Measurements from ENCODE around the gene TP53BP1.

Gene TP53BP1

DNA sequence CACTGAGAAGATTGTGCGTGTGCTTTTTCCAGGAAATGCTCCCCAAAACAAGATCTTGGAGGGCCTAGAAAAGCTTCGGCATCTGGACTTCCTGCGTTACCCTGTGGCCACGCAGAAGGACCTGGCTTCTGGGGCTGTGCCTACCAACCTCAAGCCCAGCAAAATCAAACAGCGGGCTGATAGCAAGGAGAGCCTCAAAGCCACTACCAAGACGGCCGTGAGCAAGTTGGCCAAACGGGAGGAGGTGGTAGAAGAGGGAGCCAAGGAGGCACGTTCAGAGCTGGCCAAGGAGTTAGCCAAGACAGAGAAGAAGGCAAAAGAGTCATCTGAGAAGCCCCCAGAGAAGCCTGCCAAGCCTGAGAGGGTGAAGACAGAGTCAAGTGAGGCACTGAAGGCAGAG is 29.3 kb upstream of the TP53BP1 start:
- Histone ChIP-seq H3K9me2 (ENCODE audit: low read depth, low read length) (no peaks in the 10 kb centered on the region), H3K36me3 (ENCODE audit: insufficient read depth, low read length) (peaks cover 16% of the 10 kb centered on the region; the same call in 1 of the 2 replicates), H3K79me2 (ENCODE audit: insufficient read depth, low read length) (no peaks in the 10 kb centered on the region), H3F3A (ENCODE audit: insufficient read depth, low read length) (no peaks in the 10 kb centered on the region), H3K27ac (ENCODE audit: low read depth, low read length, poor library complexity, severe bottlenecking) (no peak overlapping the region), H3K9me3 (ENCODE audit: low read length) (no peaks in the 10 kb centered on the region), H3K4me1 (ENCODE audit: insufficient read depth, low read length, severe bottlenecking) (peaks cover 19% of the 10 kb centered on the region), H3K4me3 (ENCODE audit: low read depth, low read length, poor library complexity, severe bottlenecking) (no peak overlapping the region), H2AFZ (ENCODE audit: low read length) (no peak overlapping the region), H3K4me2 (ENCODE audit: low read length) (no peak overlapping the region), H3K9ac (ENCODE audit: low read length) (no peak overlapping the region), H4K20me1 (ENCODE audit: insufficient read depth, low read length) (no peaks in the 10 kb centered on the region), H3K27me3 (ENCODE audit: insufficient read depth, low read length) (no peaks in the 10 kb centered on the region)
- TF ChIP-seq EZH2 (IDR thresholded peaks at IDR 0.05; ENCODE audit: borderline replicate concordance, low read length): no peak
- TF ChIP-seq, protein P1, sequence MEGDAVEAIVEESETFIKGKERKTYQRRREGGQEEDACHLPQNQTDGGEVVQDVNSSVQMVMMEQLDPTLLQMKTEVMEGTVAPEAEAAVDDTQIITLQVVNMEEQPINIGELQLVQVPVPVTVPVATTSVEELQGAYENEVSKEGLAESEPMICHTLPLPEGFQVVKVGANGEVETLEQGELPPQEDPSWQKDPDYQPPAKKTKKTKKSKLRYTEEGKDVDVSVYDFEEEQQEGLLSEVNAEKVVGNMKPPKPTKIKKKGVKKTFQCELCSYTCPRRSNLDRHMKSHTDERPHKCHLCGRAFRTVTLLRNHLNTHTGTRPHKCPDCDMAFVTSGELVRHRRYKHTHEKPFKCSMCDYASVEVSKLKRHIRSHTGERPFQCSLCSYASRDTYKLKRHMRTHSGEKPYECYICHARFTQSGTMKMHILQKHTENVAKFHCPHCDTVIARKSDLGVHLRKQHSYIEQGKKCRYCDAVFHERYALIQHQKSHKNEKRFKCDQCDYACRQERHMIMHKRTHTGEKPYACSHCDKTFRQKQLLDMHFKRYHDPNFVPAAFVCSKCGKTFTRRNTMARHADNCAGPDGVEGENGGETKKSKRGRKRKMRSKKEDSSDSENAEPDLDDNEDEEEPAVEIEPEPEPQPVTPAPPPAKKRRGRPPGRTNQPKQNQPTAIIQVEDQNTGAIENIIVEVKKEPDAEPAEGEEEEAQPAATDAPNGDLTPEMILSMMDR (IDR thresholded peaks at IDR 0.05; ENCODE audit: low read length): no peak

DNA sequence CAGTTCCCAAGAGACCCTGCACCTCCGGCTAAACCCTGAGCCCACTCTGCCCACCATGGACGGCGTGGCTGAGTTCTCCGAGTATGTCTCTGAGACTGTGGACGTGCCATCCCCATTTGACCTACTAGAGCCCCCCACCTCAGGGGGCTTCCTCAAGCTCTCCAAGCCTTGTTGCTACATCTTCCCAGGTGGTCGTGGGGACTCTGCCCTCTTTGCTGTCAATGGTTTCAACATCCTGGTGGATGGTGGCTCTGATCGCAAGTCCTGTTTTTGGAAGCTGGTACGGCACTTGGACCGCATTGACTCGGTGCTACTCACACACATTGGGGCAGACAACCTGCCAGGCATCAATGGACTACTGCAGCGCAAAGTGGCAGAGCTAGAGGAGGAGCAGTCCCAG is 28.5 kb upstream of the TP53BP1 start:
- no peak overlapping the region for H3K27ac ChIP-seq (ENCODE audit: low read depth, low read length, poor library complexity, severe bottlenecking)
- no peaks in the 10 kb centered on the region for H3K9me2 ChIP-seq (ENCODE audit: low read depth, low read length)
- no peak overlapping the region for H3K4me2 ChIP-seq (ENCODE audit: low read length)
- H3K27me3 ChIP-seq (ENCODE audit: insufficient read depth, low read length): no peaks in the 10 kb centered on the region
- no peaks in the 10 kb centered on the region for H3K9me3 ChIP-seq (ENCODE audit: low read length)
- H3K79me2 ChIP-seq (ENCODE audit: insufficient read depth, low read length): no peaks in the 10 kb centered on the region
- peaks cover 16% of the 10 kb centered on the region; the same call in 1 of the 2 replicates for H3K36me3 ChIP-seq (ENCODE audit: insufficient read depth, low read length)
- no peaks in the 10 kb centered on the region for H4K20me1 ChIP-seq (ENCODE audit: insufficient read depth, low read length)
- H2AFZ ChIP-seq (ENCODE audit: low read length): no peak overlapping the region
- TF ChIP-seq, protein P1 (IDR thresholded peaks at IDR 0.05; ENCODE audit: low read length): no peak
- TF ChIP-seq EZH2 (IDR thresholded peaks at IDR 0.05; ENCODE audit: borderline replicate concordance, low read length): no peak
- H3F3A ChIP-seq (ENCODE audit: insufficient read depth, low read length): no peaks in the 10 kb centered on the region
- H3K9ac ChIP-seq (ENCODE audit: low read length): no peak overlapping the region
- no peak overlapping the region for H3K4me3 ChIP-seq (ENCODE audit: low read depth, low read length, poor library complexity, severe bottlenecking)
- peaks cover 28% of the 10 kb centered on the region for H3K4me1 ChIP-seq (ENCODE audit: insufficient read depth, low read length, severe bottlenecking)

DNA sequence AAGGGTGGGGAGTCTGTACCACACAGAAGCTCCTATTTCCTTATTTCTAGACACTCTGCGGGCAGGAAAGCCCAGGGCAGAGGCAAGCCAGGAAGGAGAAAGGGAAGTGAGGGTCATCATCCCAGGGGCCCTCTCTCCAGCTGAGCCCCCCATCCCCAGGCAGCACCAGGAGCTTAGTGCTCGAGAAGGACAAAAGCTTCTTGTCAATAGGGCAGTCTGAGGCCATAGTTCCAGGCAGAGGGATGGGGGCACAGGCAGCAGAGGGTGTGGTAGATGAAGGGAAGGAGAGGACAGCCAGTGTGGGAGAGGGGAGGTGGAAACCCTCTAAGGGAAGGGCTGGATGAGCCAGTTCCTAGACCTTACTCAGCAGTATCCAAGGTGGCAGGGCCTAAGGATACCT is 27.2 kb upstream of the TP53BP1 start:
- H3K4me3 ChIP-seq (ENCODE audit: low read depth, low read length, poor library complexity, severe bottlenecking): no peak overlapping the region
- no peaks in the 10 kb centered on the region for H3K27me3 ChIP-seq (ENCODE audit: insufficient read depth, low read length)
- H3K4me2 ChIP-seq (ENCODE audit: low read length): no peak overlapping the region
- H3K36me3 ChIP-seq (ENCODE audit: insufficient read depth, low read length): peaks cover 16% of the 10 kb centered on the region; the same call in 1 of the 2 replicates
- no peaks in the 10 kb centered on the region for H3K9me3 ChIP-seq (ENCODE audit: low read length)
- H3K27ac ChIP-seq (ENCODE audit: low read depth, low read length, poor library complexity, severe bottlenecking): no peak overlapping the region
- peaks cover 38% of the 10 kb centered on the region for H3K4me1 ChIP-seq (ENCODE audit: insufficient read depth, low read length, severe bottlenecking)
- no peak overlapping the region for H2AFZ ChIP-seq (ENCODE audit: low read length)
- H3K9ac ChIP-seq (ENCODE audit: low read length): no peak overlapping the region
- H3F3A ChIP-seq (ENCODE audit: insufficient read depth, low read length): no peaks in the 10 kb centered on the region
- H4K20me1 ChIP-seq (ENCODE audit: insufficient read depth, low read length): no peaks in the 10 kb centered on the region
- no peak for TF ChIP-seq EZH2 (IDR thresholded peaks at IDR 0.05; ENCODE audit: borderline replicate concordance, low read length)
- TF ChIP-seq, protein P1 (IDR thresholded peaks at IDR 0.05; ENCODE audit: low read length): no peak
- H3K9me2 ChIP-seq (ENCODE audit: low read depth, low read length): no peaks in the 10 kb centered on the region
- no peaks in the 10 kb centered on the region for H3K79me2 ChIP-seq (ENCODE audit: insufficient read depth, low read length)

Measured in OCI-LY1 (cell line).